ENCODE data around the gene FN3KRP. TPM values are rescaled to one million over a fixed set of nuclear protein-coding genes. Genes with fewer than 3 reads are reported as not detected.

Gene FN3KRP
- polyA plus RNA-seq, 1 of the 3 experiments (the other 2 are of a cell fraction) = 68.2 TPM

DNA sequence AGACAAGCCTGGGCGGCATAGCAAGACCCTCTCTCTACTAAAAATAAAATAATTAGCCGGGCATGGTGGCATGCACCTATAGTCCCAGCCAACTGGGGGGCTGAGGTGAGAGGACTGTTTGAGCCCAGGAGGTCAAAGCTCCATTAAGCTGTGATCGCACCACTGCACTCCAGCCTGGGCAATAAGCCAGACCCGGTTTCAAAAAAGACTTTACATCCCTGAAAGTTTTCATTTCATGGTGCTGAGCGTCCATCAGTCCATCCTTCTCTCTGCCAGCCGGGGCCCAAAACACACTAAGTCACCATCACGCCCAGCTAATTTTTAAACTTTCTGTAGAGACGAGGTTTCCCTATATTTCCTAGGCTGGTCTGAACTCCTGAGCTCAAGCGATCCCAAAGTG lies 28.6 kb upstream of the FN3KRP start:
- Histone ChIP-seq H2AFZ (ENCODE audit: low read depth) (no peak overlapping the region), H3K9me3 (no peaks in the 10 kb centered on the region), H3K9ac (no peak overlapping the region), H3K27me3 (ENCODE audit: insufficient read depth) (no peaks in the 10 kb centered on the region), H3K4me3 (ENCODE audit: low read depth in 2 of 2, low read length in 1 of 2) (no peak overlapping the region), H3K27ac (ENCODE audit: low read depth in 2 of 2, low read length in 1 of 2) (no peak overlapping the region), H3K36me3 (replicated peaks in 1 of 2; ENCODE audit: control insufficient read depth in 1 of 2, insufficient read depth in 2 of 2, low read length in 1 of 2) (no peaks in the 10 kb centered on the region), H3K4me2 (no peak overlapping the region), H3K79me2 (ENCODE audit: insufficient read depth) (no peaks in the 10 kb centered on the region), H3K4me1 (ENCODE audit: control insufficient read depth in 1 of 2, insufficient read depth in 2 of 2, low read depth in 1 of 2, low read length in 1 of 2) (no peaks in the 10 kb centered on the region), H4K20me1 (ENCODE audit: insufficient read depth) (no peaks in the 10 kb centered on the region), H3K9me2 (no peaks in the 10 kb centered on the region), H3F3A (replicated peaks; ENCODE audit: insufficient read depth) (no peaks in the 10 kb centered on the region)
- 90% methylated on average over 9 of the region's 9 CpGs for WGBS (ENCODE audit: low lambda C conversion rate)
- no peak for DNase-seq
- no peak for TF ChIP-seq MXI1 (IDR thresholded peaks at IDR 0.05; ENCODE audit: low read depth, low read length)
- TF ChIP-seq GABPA (IDR thresholded peaks at IDR 0.05; ENCODE audit: low read depth) = no peak
- no peak for TF ChIP-seq TEAD4 (IDR thresholded peaks at IDR 0.05; ENCODE audit: borderline replicate concordance, insufficient read depth)
- TF ChIP-seq, protein P1, sequence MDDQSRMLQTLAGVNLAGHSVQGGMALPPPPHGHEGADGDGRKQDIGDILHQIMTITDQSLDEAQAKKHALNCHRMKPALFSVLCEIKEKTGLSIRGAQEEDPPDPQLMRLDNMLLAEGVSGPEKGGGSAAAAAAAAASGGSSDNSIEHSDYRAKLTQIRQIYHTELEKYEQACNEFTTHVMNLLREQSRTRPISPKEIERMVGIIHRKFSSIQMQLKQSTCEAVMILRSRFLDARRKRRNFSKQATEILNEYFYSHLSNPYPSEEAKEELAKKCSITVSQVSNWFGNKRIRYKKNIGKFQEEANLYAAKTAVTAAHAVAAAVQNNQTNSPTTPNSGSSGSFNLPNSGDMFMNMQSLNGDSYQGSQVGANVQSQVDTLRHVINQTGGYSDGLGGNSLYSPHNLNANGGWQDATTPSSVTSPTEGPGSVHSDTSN (IDR thresholded peaks at IDR 0.05) = no peak
- TF ChIP-seq, protein P2, sequence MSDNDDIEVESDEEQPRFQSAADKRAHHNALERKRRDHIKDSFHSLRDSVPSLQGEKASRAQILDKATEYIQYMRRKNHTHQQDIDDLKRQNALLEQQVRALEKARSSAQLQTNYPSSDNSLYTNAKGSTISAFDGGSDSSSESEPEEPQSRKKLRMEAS (IDR thresholded peaks at IDR 0.05; ENCODE audit: low read depth) = no peak
- no peak for TF ChIP-seq JUND (IDR thresholded peaks at IDR 0.05)
- no peak for TF ChIP-seq USF1 (IDR thresholded peaks at IDR 0.05; ENCODE audit: borderline replicate concordance, low read depth)
- TF ChIP-seq MEF2A (IDR thresholded peaks at IDR 0.05; ENCODE audit: borderline replicate concordance, low read depth) = no peak
- no peak for TF ChIP-seq TAF1 (IDR thresholded peaks at IDR 0.05; ENCODE audit: borderline replicate concordance, low read depth, low read length)
- no peak for TF ChIP-seq NFIC (IDR thresholded peaks at IDR 0.05; ENCODE audit: borderline replicate concordance)
- no peak for TF ChIP-seq FOSL2 (IDR thresholded peaks at IDR 0.05; ENCODE audit: borderline replicate concordance, low read depth)
- ChIA-PET POLR2A (interaction anchor here (0.7 kb wide), 1 partner anchor 11 kb away, joined by 3 read pairs; the partner anchor contains the start of gene RAB40B), CTCF (interaction anchor here (0.9 kb wide), 1 partner anchor 658 kb away, joined by 3 read pairs; no protein-coding TSS in a partner anchor)

- Histone ChIP-seq H3K4me3 (ENCODE audit: low read depth in 2 of 2, low read length in 1 of 2) (no peak overlapping the region), H3K9me3 (no peaks in the 10 kb centered on the region; the same call in 1 of the 2 replicates), H3F3A (replicated peaks; ENCODE audit: insufficient read depth) (no peaks in the 10 kb centered on the region), H3K79me2 (ENCODE audit: insufficient read depth) (0 out of 2 replicates have a peak, but pooled peaks cover 2% of the 10 kb centered on the region), H3K4me1 (ENCODE audit: control insufficient read depth in 1 of 2, insufficient read depth in 2 of 2, low read depth in 1 of 2, low read length in 1 of 2) (no peaks in the 10 kb centered on the region), H3K27me3 (ENCODE audit: insufficient read depth) (no peaks in the 10 kb centered on the region), H3K4me2 (no peak overlapping the region), H3K9me2 (no peaks in the 10 kb centered on the region), H3K36me3 (replicated peaks in 1 of 2; ENCODE audit: control insufficient read depth in 1 of 2, insufficient read depth in 2 of 2, low read length in 1 of 2) (peaks cover 0 to 2% of the 10 kb centered on the region in 2 experiments), H4K20me1 (ENCODE audit: insufficient read depth) (no peaks in the 10 kb centered on the region), H2AFZ (ENCODE audit: low read depth) (no peak overlapping the region), H3K9ac (no peak overlapping the region), H3K27ac (ENCODE audit: low read depth in 2 of 2, low read length in 1 of 2) (no peak overlapping the region)
- ChIA-PET CTCF (interaction anchor here (0.6 to 1.2 kb wide), 3 partner anchors 9 to 228 kb away, joined by 3 to 5 read pairs (median 4); no protein-coding TSS in a partner anchor), POLR2A (interaction anchor here (0.6 kb wide), 1 partner anchor 28 kb away, joined by 3 read pairs; no protein-coding TSS in a partner anchor)
- TF ChIP-seq MXI1 (IDR thresholded peaks at IDR 0.05; ENCODE audit: low read depth, low read length) = no peak
- no peak for TF ChIP-seq RCOR1 (IDR thresholded peaks at IDR 0.05; ENCODE audit: low read length)
- TF ChIP-seq, protein P1 (IDR thresholded peaks at IDR 0.05) = no peak
- TF ChIP-seq REST (IDR thresholded peaks at IDR 0.05; ENCODE audit: low read depth, low read length) = no peak
- TF ChIP-seq YY1 (IDR thresholded peaks at IDR 0.05; ENCODE audit: low read depth) = no peak
- TF ChIP-seq EZH2phosphoT487 (IDR thresholded peaks at IDR 0.05; ENCODE audit: borderline replicate concordance, low read depth) = no peak
- TF ChIP-seq NRF1 (IDR thresholded peaks at IDR 0.05; ENCODE audit: low read depth, low read length) = no peak
- DNase-seq = no peak
- 76% methylated on average over 6 of the region's 8 CpGs for WGBS (ENCODE audit: low lambda C conversion rate)
Measured at GRCh38 chr17:82689077-82689476, 27.4 kb upstream of the FN3KRP start.

All from SK-N-SH (cell line).